HG02840 (cell line): ENCODE measurements around the gene PCDHA1.

Experiments
- ATAC-seq: cut with Tn5 transposase; IDR thresholded peaks from one replicate; pipeline ENCODE4 v1.9.1; 2021; ENCODE audit warnings: mild to moderate bottlenecking, moderate library complexity, moderate number of reproducible peaks; ENCODE audit not compliant: unreplicated experiment, low FRiP score

Gene PCDHA1

GRCh38 chr5:141032626-141033025, 246.7 kb downstream of the PCDHA1 start:
- no peak for ATAC-seq

- no peak for ATAC-seq
These were observed 253.1 kb downstream of the PCDHA1 start for GRCh38 chr5:141039061-141039460.

- ATAC-seq: no peak
These were observed 253.6 kb downstream of the PCDHA1 start for GRCh38 chr5:141039517-141039916.

- no peak for ATAC-seq
These were observed 254.3 kb downstream of the PCDHA1 start for GRCh38 chr5:141040093-141040770.

- no peak for ATAC-seq
These were observed 255.0 kb downstream of the PCDHA1 start for GRCh38 chr5:141040771-141041426.

- ATAC-seq: no peak
These were observed 255.5 kb downstream of the PCDHA1 start for GRCh38 chr5:141041427-141041785.

GRCh38 chr5:141042555-141042954, 256.6 kb downstream of the PCDHA1 start:
- no peak for ATAC-seq

GRCh38 chr5:141050622-141051520, 264.9 kb downstream of the PCDHA1 start, which contains the start of gene PCDHB1:
Gene PCDHB1, plus strand, starts transcription at chr5:141051374. Its CDS starts 97 bp downstream, at chr5:141051471.
- ATAC-seq: no peak

- ATAC-seq: no peak
These were observed 265.6 kb downstream of the PCDHA1 start for GRCh38 chr5:141051521-141051866.
